ENCODE data around the gene SLC25A20. TPM values are rescaled to one million over a fixed set of nuclear protein-coding genes. Genes with fewer than 3 reads are reported as not detected.

The SLC25A20 gene
- total and polyA plus RNA-seq, 4 donors = 36.9 to 223 (median 86.5) TPM

DNA sequence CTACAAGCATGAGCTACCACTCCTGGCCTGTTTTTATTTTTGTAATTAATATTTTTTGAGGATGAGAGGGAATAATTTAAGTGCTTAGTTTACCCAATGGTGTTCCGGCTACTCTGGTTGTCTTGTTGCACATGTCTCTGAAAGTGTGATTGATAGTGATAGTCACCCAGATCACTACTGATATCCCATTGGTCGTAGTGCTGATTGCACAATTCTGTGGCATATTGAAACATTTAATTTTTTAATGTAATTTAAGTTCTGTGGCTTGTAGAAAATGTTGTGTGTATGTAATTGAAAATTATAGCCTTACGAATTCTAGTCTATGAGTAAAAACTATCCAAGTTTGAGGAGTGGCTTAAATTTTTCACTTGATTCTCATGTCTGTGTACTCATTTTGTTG lies 31.9 kb upstream of the SLC25A20 start:
- WGBS = 82% methylated on average over 3 of the region's 3 CpGs
- H3K36me3 ChIP-seq (ENCODE audit: control insufficient read depth in 4 of 4, insufficient read depth in 3 of 4, low read depth in 1 of 4, low read length in 3 of 4) = peaks cover 0 to 9% (median 8%) of the 10 kb centered on the region in 4 donors
- DNase-seq (ENCODE audit: low spot score) = no peak
- no peak overlapping the region for H3K27ac ChIP-seq (ENCODE audit: low read depth in 1 of 2, low read length in 2 of 2)
- no peak overlapping the region for H3K9ac ChIP-seq (ENCODE audit: low read depth in 1 of 2, low read length in 2 of 2)
- peaks cover 5 to 30% (median 24%) of the 10 kb centered on the region in 4 donors for H3K4me1 ChIP-seq (ENCODE audit: control insufficient read depth in 4 of 4, insufficient read depth in 4 of 4, low read length in 3 of 4)
- H3K4me3 ChIP-seq (ENCODE audit: low read depth in 1 of 3, low read length in 3 of 3) = no peak overlapping the region
- TF ChIP-seq, protein P1, sequence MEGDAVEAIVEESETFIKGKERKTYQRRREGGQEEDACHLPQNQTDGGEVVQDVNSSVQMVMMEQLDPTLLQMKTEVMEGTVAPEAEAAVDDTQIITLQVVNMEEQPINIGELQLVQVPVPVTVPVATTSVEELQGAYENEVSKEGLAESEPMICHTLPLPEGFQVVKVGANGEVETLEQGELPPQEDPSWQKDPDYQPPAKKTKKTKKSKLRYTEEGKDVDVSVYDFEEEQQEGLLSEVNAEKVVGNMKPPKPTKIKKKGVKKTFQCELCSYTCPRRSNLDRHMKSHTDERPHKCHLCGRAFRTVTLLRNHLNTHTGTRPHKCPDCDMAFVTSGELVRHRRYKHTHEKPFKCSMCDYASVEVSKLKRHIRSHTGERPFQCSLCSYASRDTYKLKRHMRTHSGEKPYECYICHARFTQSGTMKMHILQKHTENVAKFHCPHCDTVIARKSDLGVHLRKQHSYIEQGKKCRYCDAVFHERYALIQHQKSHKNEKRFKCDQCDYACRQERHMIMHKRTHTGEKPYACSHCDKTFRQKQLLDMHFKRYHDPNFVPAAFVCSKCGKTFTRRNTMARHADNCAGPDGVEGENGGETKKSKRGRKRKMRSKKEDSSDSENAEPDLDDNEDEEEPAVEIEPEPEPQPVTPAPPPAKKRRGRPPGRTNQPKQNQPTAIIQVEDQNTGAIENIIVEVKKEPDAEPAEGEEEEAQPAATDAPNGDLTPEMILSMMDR (IDR thresholded peaks at IDR 0.05; ENCODE audit: low read depth, low read length, missing input control) = no peak
- no peak for TF ChIP-seq TAF1 (conservative IDR thresholded peaks at IDR 0.05)
- TF ChIP-seq RXRA (IDR thresholded peaks at IDR 0.05) = no peak
- TF ChIP-seq JUND (IDR thresholded peaks at IDR 0.05) = no peak
- TF ChIP-seq, protein P2, sequence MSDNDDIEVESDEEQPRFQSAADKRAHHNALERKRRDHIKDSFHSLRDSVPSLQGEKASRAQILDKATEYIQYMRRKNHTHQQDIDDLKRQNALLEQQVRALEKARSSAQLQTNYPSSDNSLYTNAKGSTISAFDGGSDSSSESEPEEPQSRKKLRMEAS (IDR thresholded peaks at IDR 0.05) = no peak
- no peak for TF ChIP-seq RAD21 (IDR thresholded peaks at IDR 0.05)
- TF ChIP-seq, protein P3, sequence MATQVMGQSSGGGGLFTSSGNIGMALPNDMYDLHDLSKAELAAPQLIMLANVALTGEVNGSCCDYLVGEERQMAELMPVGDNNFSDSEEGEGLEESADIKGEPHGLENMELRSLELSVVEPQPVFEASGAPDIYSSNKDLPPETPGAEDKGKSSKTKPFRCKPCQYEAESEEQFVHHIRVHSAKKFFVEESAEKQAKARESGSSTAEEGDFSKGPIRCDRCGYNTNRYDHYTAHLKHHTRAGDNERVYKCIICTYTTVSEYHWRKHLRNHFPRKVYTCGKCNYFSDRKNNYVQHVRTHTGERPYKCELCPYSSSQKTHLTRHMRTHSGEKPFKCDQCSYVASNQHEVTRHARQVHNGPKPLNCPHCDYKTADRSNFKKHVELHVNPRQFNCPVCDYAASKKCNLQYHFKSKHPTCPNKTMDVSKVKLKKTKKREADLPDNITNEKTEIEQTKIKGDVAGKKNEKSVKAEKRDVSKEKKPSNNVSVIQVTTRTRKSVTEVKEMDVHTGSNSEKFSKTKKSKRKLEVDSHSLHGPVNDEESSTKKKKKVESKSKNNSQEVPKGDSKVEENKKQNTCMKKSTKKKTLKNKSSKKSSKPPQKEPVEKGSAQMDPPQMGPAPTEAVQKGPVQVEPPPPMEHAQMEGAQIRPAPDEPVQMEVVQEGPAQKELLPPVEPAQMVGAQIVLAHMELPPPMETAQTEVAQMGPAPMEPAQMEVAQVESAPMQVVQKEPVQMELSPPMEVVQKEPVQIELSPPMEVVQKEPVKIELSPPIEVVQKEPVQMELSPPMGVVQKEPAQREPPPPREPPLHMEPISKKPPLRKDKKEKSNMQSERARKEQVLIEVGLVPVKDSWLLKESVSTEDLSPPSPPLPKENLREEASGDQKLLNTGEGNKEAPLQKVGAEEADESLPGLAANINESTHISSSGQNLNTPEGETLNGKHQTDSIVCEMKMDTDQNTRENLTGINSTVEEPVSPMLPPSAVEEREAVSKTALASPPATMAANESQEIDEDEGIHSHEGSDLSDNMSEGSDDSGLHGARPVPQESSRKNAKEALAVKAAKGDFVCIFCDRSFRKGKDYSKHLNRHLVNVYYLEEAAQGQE (IDR thresholded peaks at IDR 0.05) = no peak
- TF ChIP-seq EGR1 (IDR thresholded peaks at IDR 0.05; ENCODE audit: low read depth in 2 of 2) = no peak
- H3K27me3 ChIP-seq (ENCODE audit: control insufficient read depth in 4 of 4, insufficient read depth in 4 of 4, low read length in 3 of 4) = no peaks in the 10 kb centered on the region
- H3K9me3 ChIP-seq (ENCODE audit: control insufficient read depth in 4 of 4, low read length in 3 of 4) = no peaks in the 10 kb centered on the region

DNA sequence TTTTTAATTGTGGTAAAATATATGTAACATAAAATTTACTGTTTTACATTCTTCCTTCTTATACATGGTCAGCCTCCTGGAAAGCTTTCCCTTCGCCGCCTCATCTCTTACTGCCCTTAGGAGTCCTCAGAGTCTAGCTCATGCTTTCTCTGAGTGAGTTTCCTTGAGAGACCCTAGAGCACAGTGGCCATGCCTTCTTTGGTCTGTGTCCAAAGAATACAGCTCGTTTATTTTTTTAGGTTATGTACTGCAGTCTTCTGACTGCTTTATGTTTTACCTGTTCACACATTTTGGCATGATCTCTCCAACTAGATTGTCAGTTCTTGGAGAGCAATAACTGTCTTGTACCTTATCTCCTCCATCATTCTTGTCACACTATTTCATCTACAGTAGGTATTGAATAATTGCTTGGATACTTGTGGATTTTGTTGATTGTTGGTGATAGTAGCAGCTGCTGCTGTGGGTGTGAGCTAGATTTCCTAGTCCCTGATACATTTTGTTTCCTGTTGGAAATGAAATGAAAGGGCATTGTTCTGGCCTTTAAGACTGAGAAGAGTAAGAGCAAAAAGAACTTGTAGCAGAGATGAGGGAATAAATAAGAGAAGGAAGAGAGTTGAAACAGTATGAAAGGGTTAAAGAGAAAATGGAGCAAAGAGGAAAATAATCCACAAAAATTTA lies 30.8 kb upstream of the SLC25A20 start:
- H3K9ac ChIP-seq (ENCODE audit: low read depth in 1 of 2, low read length in 2 of 2) = no peak overlapping the region
- peaks cover 5 to 30% (median 24%) of the 10 kb centered on the region in 4 donors for H3K4me1 ChIP-seq (ENCODE audit: control insufficient read depth in 4 of 4, insufficient read depth in 4 of 4, low read length in 3 of 4)
- DNase-seq (ENCODE audit: low spot score) = no peak
- H3K9me3 ChIP-seq (ENCODE audit: control insufficient read depth in 4 of 4, low read length in 3 of 4) = no peaks in the 10 kb centered on the region
- no peak overlapping the region for H3K27ac ChIP-seq (ENCODE audit: low read depth in 1 of 2, low read length in 2 of 2)
- H3K27me3 ChIP-seq (ENCODE audit: control insufficient read depth in 4 of 4, insufficient read depth in 4 of 4, low read length in 3 of 4) = no peaks in the 10 kb centered on the region
- H3K4me3 ChIP-seq (ENCODE audit: low read depth in 1 of 3, low read length in 3 of 3) = no peak overlapping the region
- 73% methylated on average over 3 of the region's 3 CpGs for WGBS
- H3K36me3 ChIP-seq (ENCODE audit: control insufficient read depth in 4 of 4, insufficient read depth in 3 of 4, low read depth in 1 of 4, low read length in 3 of 4) = peaks cover 0 to 12% (median 4%) of the 10 kb centered on the region in 4 donors
- TF ChIP-seq, protein P3 (IDR thresholded peaks at IDR 0.05) = no peak
- no peak for TF ChIP-seq YY1 (IDR thresholded peaks at IDR 0.05)
- TF ChIP-seq, protein P2 (IDR thresholded peaks at IDR 0.05) = no peak
- TF ChIP-seq, protein P4, sequence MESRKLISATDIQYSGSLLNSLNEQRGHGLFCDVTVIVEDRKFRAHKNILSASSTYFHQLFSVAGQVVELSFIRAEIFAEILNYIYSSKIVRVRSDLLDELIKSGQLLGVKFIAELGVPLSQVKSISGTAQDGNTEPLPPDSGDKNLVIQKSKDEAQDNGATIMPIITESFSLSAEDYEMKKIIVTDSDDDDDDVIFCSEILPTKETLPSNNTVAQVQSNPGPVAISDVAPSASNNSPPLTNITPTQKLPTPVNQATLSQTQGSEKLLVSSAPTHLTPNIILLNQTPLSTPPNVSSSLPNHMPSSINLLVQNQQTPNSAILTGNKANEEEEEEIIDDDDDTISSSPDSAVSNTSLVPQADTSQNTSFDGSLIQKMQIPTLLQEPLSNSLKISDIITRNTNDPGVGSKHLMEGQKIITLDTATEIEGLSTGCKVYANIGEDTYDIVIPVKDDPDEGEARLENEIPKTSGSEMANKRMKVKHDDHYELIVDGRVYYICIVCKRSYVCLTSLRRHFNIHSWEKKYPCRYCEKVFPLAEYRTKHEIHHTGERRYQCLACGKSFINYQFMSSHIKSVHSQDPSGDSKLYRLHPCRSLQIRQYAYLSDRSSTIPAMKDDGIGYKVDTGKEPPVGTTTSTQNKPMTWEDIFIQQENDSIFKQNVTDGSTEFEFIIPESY (IDR thresholded peaks at IDR 0.05) = no peak
- TF ChIP-seq, protein P5, sequence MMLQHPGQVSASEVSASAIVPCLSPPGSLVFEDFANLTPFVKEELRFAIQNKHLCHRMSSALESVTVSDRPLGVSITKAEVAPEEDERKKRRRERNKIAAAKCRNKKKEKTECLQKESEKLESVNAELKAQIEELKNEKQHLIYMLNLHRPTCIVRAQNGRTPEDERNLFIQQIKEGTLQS (IDR thresholded peaks at IDR 0.05) = no peak
- TF ChIP-seq TAF1 (conservative IDR thresholded peaks at IDR 0.05) = no peak
- TF ChIP-seq FOXA1 (IDR thresholded peaks at IDR 0.05) = no peak
- no peak for TF ChIP-seq RAD21 (IDR thresholded peaks at IDR 0.05)
- no peak for TF ChIP-seq NR2F2 (IDR thresholded peaks at IDR 0.05)
- TF ChIP-seq EGR1 (IDR thresholded peaks at IDR 0.05; ENCODE audit: low read depth in 2 of 2) = no peak
- TF ChIP-seq, protein P1 (IDR thresholded peaks at IDR 0.05; ENCODE audit: low read depth, low read length, missing input control) = no peak
- TF ChIP-seq JUND (IDR thresholded peaks at IDR 0.05) = no peak
- TF ChIP-seq RXRA (IDR thresholded peaks at IDR 0.05) = no peak
- no peak for TF ChIP-seq FOXA2 (IDR thresholded peaks at IDR 0.05)
- TF ChIP-seq HNF4A (conservative IDR thresholded peaks at IDR 0.05) = no peak
- no peak for TF ChIP-seq HNF4G (IDR thresholded peaks at IDR 0.05)
